ENCODE results near the gene ATP2C1.

DNA sequence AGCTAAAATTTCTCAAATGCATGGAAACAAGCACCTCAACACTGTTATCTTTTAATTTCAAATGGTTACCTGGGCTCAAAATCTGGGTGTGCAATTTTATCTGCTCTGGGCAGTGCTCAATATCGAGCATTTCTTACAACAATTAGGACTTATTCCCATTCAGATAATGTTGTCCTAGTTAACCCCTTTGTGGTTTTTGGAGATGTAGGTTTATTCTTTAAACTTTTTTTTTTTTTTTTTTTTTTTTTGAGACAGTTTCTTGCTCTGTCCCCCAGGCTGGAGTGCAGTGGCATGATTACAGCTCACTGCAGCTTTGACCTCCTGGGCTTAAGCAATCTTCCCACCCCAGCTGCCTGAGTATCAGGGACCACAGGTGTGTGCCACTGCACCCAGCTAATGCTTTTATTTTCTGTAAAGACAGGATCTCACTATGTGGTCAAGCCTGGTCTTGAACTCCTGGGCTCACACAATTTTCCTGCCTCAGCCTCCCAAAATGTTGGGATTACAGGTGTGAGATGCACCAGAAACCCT lies 4.4 kb upstream of the ATP2C1 start:
- no peak for TF ChIP-seq EZH2 (IDR thresholded peaks at IDR 0.05)
- TF ChIP-seq, protein P1, sequence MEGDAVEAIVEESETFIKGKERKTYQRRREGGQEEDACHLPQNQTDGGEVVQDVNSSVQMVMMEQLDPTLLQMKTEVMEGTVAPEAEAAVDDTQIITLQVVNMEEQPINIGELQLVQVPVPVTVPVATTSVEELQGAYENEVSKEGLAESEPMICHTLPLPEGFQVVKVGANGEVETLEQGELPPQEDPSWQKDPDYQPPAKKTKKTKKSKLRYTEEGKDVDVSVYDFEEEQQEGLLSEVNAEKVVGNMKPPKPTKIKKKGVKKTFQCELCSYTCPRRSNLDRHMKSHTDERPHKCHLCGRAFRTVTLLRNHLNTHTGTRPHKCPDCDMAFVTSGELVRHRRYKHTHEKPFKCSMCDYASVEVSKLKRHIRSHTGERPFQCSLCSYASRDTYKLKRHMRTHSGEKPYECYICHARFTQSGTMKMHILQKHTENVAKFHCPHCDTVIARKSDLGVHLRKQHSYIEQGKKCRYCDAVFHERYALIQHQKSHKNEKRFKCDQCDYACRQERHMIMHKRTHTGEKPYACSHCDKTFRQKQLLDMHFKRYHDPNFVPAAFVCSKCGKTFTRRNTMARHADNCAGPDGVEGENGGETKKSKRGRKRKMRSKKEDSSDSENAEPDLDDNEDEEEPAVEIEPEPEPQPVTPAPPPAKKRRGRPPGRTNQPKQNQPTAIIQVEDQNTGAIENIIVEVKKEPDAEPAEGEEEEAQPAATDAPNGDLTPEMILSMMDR (IDR thresholded peaks at IDR 0.05) = no peak
- TF ChIP-seq EZH2phosphoT487 (IDR thresholded peaks at IDR 0.05) = no peak
